ENCODE results near the gene RGS11. TPM values are rescaled to one million over a fixed set of nuclear protein-coding genes. Genes with fewer than 3 reads are reported as not detected.

The RGS11 gene
- polyA plus RNA-seq, 2 of the 4 experiments (the other 2 are of a cell fraction): 2.1 to 5.3 TPM

- H3K4me2 ChIP-seq: no peak overlapping the region
- no peaks in the 10 kb centered on the region for H3K9me3 ChIP-seq
- H3K27ac ChIP-seq: no peak overlapping the region
- FAIRE-seq: no peak
- H3K4me1 ChIP-seq: no peaks in the 10 kb centered on the region
- 95% methylated on average over 4 of the region's 14 CpGs for WGBS (ENCODE audit: missing lambda C conversion rate)
- DNase-seq (ENCODE audit: low read depth in 1 of 2, low spot score in 1 of 2): no peak
- TF ChIP-seq ZC3H11A (IDR thresholded peaks at IDR 0.05) (no peak), KDM1A (IDR thresholded peaks at IDR 0.05; ENCODE audit: low read depth) (no peak), HMGXB4 (CRISPR knock-in tag; IDR thresholded peaks at IDR 0.05; ENCODE audit: borderline replicate concordance) (no peak), NPAS2 (CRISPR knock-in tag; IDR thresholded peaks at IDR 0.05; ENCODE audit: borderline replicate concordance) (no peak), E2F6 (IDR thresholded peaks at IDR 0.05; ENCODE audit: borderline replicate concordance, low read depth) (no peak), KDM5A (IDR thresholded peaks at IDR 0.05) (no peak)
- ChIA-PET POLR2A (no interaction called here), CTCF (interaction anchor here (0.9 to 2.5 kb wide), 4 partner anchors 11 to 66 kb away, joined by 3 to 8 read pairs (median 4); no protein-coding TSS in a partner anchor)
- ATAC-seq: peak in 1 of 2 experiments; percentile 14; a peak in 2 of 6 replicates
- no peak overlapping the region for H3K4me3 ChIP-seq
Observed at GRCh38 chr16:296276-296675, 20.5 kb upstream of the RGS11 start.

- Histone ChIP-seq H3K4me1 (no peaks in the 10 kb centered on the region), H3K4me2 (no peak overlapping the region), H3K27ac (no peak overlapping the region), H3K9me3 (no peaks in the 10 kb centered on the region), H3K4me3 (no peak overlapping the region)
- no peak for TF ChIP-seq ELK1 (IDR thresholded peaks at IDR 0.05; ENCODE audit: low read depth, low read length)
- no peak for TF ChIP-seq NFE2L2 (conservative IDR thresholded peaks at IDR 0.05; ENCODE audit: low read length)
- TF ChIP-seq TFCP2L1 (CRISPR knock-in tag; IDR thresholded peaks at IDR 0.05): no peak
- TF ChIP-seq REST (IDR thresholded peaks at IDR 0.05): no peak
- TF ChIP-seq FOSB (CRISPR knock-in tag; IDR thresholded peaks at IDR 0.05): no peak
- no peak for TF ChIP-seq RARB (CRISPR knock-in tag; IDR thresholded peaks at IDR 0.05)
- TF ChIP-seq FOSL2 (IDR thresholded peaks at IDR 0.05): no peak
- TF ChIP-seq FOSL2 (CRISPR knock-in tag; IDR thresholded peaks at IDR 0.05): no peak
- TF ChIP-seq ZC3H11A (IDR thresholded peaks at IDR 0.05): no peak
- no peak for TF ChIP-seq HOXB13 (CRISPR knock-in tag; IDR thresholded peaks at IDR 0.05; ENCODE audit: low read depth)
- no peak for TF ChIP-seq HES2 (IDR thresholded peaks at IDR 0.05)
- no peak for TF ChIP-seq HDAC2 (IDR thresholded peaks at IDR 0.05)
- TF ChIP-seq ESRRA (IDR thresholded peaks at IDR 0.05; ENCODE audit: borderline replicate concordance, low read length): no peak
- TF ChIP-seq CBX8 (IDR thresholded peaks at IDR 0.05): no peak
- TF ChIP-seq ZFP36 (IDR thresholded peaks at IDR 0.05; ENCODE audit: borderline replicate concordance, partially characterized antibody): no peak
- TF ChIP-seq SREBF2 (IDR thresholded peaks at IDR 0.05): no peak
- TF ChIP-seq JUNB (IDR thresholded peaks at IDR 0.05): no peak
- TF ChIP-seq EHMT2 (IDR thresholded peaks at IDR 0.05; ENCODE audit: low read depth): no peak
- no peak for TF ChIP-seq ZNF302 (CRISPR knock-in tag; IDR thresholded peaks at IDR 0.05)
- TF ChIP-seq EP300 (IDR thresholded peaks at IDR 0.05): no peak
- no peak for TF ChIP-seq HOXB5 (CRISPR knock-in tag; IDR thresholded peaks at IDR 0.05)
- FAIRE-seq: no peak
- CTCF ChIA-PET: interaction anchor here (0.8 to 1.2 kb wide), 4 partner anchors 9 to 186 kb away, joined by 3 to 6 read pairs (median 3); no protein-coding TSS in a partner anchor
- POLR2A ChIA-PET: no interaction called here
- no peak for ATAC-seq
- no peak for DNase-seq (ENCODE audit: low read depth in 1 of 2, low spot score in 1 of 2)
- WGBS (ENCODE audit: missing lambda C conversion rate): 97% methylated on average over 19 of the region's 32 CpGs
Observed at GRCh38 chr16:293043-293775, 17.5 kb upstream of the RGS11 start.
